CD4-positive, CD25-positive, alpha-beta regulatory T cell (primary cell): ENCODE data around the gene ADAMTS15. TPM values are rescaled to one million over a fixed set of nuclear protein-coding genes. Genes with fewer than 3 reads are reported as not detected.

ENCODE experiments used
- ATAC-seq, 2 donors: fragments of 150-1000 bp; cut with Tn5 transposase; one replicate each; pipeline ENCODE4 v1.10.0; 2021; ENCODE audit warnings: low read depth in 2 of 2, moderate number of reproducible peaks in 2 of 2, moderate library complexity in 1 of 2
- DNase-seq, 3 donors: peaks; one replicate each; pipeline versions ENCODE4 v3.0.0 to v3.0.0-alpha.2; 2012 to 2022; ENCODE audit warnings: mixed read lengths in 1 of 3
- H3K27ac ChIP-seq: one replicate; pipeline ENCODE4 v1.7.0; 2013; ENCODE audit warnings: mild to moderate bottlenecking, low read length; ENCODE audit not compliant: insufficient read depth, poor library complexity, severe bottlenecking
- H3K27me3 ChIP-seq: one replicate; pipeline ENCODE4 v1.7.0; 2013; ENCODE audit warnings: low read length; ENCODE audit not compliant: control insufficient read depth, insufficient read depth
- H3K36me3 ChIP-seq: one replicate; pipeline ENCODE4 v1.7.0; 2013; ENCODE audit warnings: mild to moderate bottlenecking, low read length, moderate library complexity; ENCODE audit not compliant: control insufficient read depth, insufficient read depth
- H3K4me1 ChIP-seq: 2 replicates; pipeline ENCODE4 v1.7.0; 2013; ENCODE audit warnings: mild to moderate bottlenecking, low read length; ENCODE audit not compliant: insufficient read depth, control insufficient read depth, poor library complexity, severe bottlenecking
- H3K4me3 ChIP-seq: one replicate; pipeline ENCODE4 v1.7.0; 2013; ENCODE audit warnings: low read depth, mild to moderate bottlenecking, low read length, moderate library complexity
- H3K9me3 ChIP-seq, 2 experiments: 1 replicate in 1 of 2; 2 replicates in 1 of 2; pipeline ENCODE4 v1.7.0; 2013; ENCODE audit warnings: low read length in 2 of 2, mild to moderate bottlenecking in 1 of 2, moderate library complexity in 1 of 2; ENCODE audit not compliant: control insufficient read depth in 2 of 2
- H3K27ac Mint-ChIP-seq, 3 donors: one replicate each; pipeline ENCODE4 v1.8.0; 2020 to 2022; ENCODE audit warnings: mild to moderate bottlenecking in 3 of 3, mixed read lengths in 3 of 3, moderate library complexity in 2 of 3
- H3K27me3 Mint-ChIP-seq: one replicate; pipeline ENCODE4 v1.8.0; 2022; ENCODE audit warnings: mild to moderate bottlenecking, mixed read lengths
- H3K36me3 Mint-ChIP-seq: one replicate; pipeline ENCODE4 v1.8.0; 2020; ENCODE audit warnings: mixed read lengths
- H3K4me1 Mint-ChIP-seq, 4 donors: one replicate each; pipeline ENCODE4 v1.8.0; 2020 to 2022; ENCODE audit warnings: mixed read lengths in 4 of 4, mild to moderate bottlenecking in 1 of 4
- H3K4me3 Mint-ChIP-seq, 4 donors: one replicate each; pipeline ENCODE4 v1.8.0; 2020 to 2022; ENCODE audit warnings: mild to moderate bottlenecking in 4 of 4, mixed read lengths in 4 of 4, moderate library complexity in 3 of 4
- H3K9me3 Mint-ChIP-seq, 7 donors: one replicate each; pipeline ENCODE4 v1.8.0; 2020 to 2022; ENCODE audit warnings: mixed read lengths in 7 of 7, mild to moderate bottlenecking in 3 of 7, moderate library complexity in 2 of 7
- polyA plus RNA-seq, 4 donors: library from polyadenylated mRNA; unstranded; fragments of 300-500 nt; fragmentation: Illumina TruSeq; gene quantifications; one replicate each; pipeline ENCODE4 v1.2.3, GENCODE V29; 2021
- total RNA-seq: library from RNA; stranded (reverse); gene quantifications from one replicate; pipeline ENCODE4 v1.2.3, GENCODE V29; 2022

Gene ADAMTS15
- total and polyA plus RNA-seq, 5 donors from 2014 or later, result not detected

- no peaks in the 10 kb centered on the region for H3K9me3 Mint-ChIP-seq
- Histone ChIP-seq H3K27ac (no peak overlapping the region), H3K4me3 (no peak overlapping the region), H3K36me3 (no peaks in the 10 kb centered on the region), H3K4me1 (peaks cover 6% of the 10 kb centered on the region), H3K27me3 (peaks cover 3% of the 10 kb centered on the region), H3K9me3 (no peaks in the 10 kb centered on the region)
- H3K4me1 Mint-ChIP-seq, result peaks cover 0 to 16% (median 9%) of the 10 kb centered on the region in 4 donors
- no peak overlapping the region for H3K4me3 Mint-ChIP-seq
- peak overlapping the region in 1 of 3 donors; percentile 37 for H3K27ac Mint-ChIP-seq
- ATAC-seq, result no peak
- H3K36me3 Mint-ChIP-seq, result no peaks in the 10 kb centered on the region
- peaks cover 18% of the 10 kb centered on the region for H3K27me3 Mint-ChIP-seq
- no peak for DNase-seq
These were observed 8.6 kb upstream of the ADAMTS15 start for GRCh38 chr11:130439876-130440275.

- no peak overlapping the region for H3K27ac ChIP-seq
- peaks cover 0 to 16% (median 9%) of the 10 kb centered on the region in 4 donors for H3K4me1 Mint-ChIP-seq
- H3K36me3 ChIP-seq, result no peaks in the 10 kb centered on the region
- H3K36me3 Mint-ChIP-seq, result no peaks in the 10 kb centered on the region
- no peak overlapping the region for H3K27ac Mint-ChIP-seq
- H3K4me3 ChIP-seq, result no peak overlapping the region
- H3K4me3 Mint-ChIP-seq, result no peak overlapping the region
- no peak for ATAC-seq
- no peaks in the 10 kb centered on the region for H3K9me3 Mint-ChIP-seq
- H3K27me3 ChIP-seq, result peaks cover 3% of the 10 kb centered on the region
- H3K4me1 ChIP-seq, result peaks cover 6% of the 10 kb centered on the region
- H3K9me3 ChIP-seq, result no peaks in the 10 kb centered on the region
- DNase-seq, result no peak
- peaks cover 18% of the 10 kb centered on the region for H3K27me3 Mint-ChIP-seq
These were observed 6.7 kb upstream of the ADAMTS15 start for GRCh38 chr11:130441719-130442118.

- ATAC-seq, result no peak
- H3K9me3 Mint-ChIP-seq, result no peaks in the 10 kb centered on the region
These were observed 5.7 kb upstream of the ADAMTS15 start for GRCh38 chr11:130442737-130443136.

GRCh38 chr11:130445788-130446187 is 2.7 kb upstream of the ADAMTS15 start:
- Histone ChIP-seq H3K27me3 (peaks cover 3% of the 10 kb centered on the region), H3K36me3 (no peaks in the 10 kb centered on the region), H3K9me3 (no peaks in the 10 kb centered on the region), H3K4me3 (no peak overlapping the region), H3K4me1 (peaks cover 14% of the 10 kb centered on the region), H3K27ac (no peak overlapping the region)
- Mint-ChIP-seq H3K4me1 (peaks cover 0 to 11% (median 2%) of the 10 kb centered on the region in 4 donors), H3K4me3 (no peak overlapping the region), H3K27me3 (peaks cover 31% of the 10 kb centered on the region), H3K9me3 (no peaks in the 10 kb centered on the region), H3K36me3 (no peaks in the 10 kb centered on the region), H3K27ac (no peak overlapping the region)
- DNase-seq, result no peak
- ATAC-seq, result no peak

More at GRCh38 chr11:130442737-130443136, 5.7 kb upstream of the ADAMTS15 start:
- H3K27ac Mint-ChIP-seq, result peak overlapping the region in 1 of 3 donors; percentile 46
- H3K36me3 ChIP-seq, result no peaks in the 10 kb centered on the region
- H3K27me3 Mint-ChIP-seq, result peaks cover 18% of the 10 kb centered on the region
- no peak for DNase-seq
- H3K4me3 ChIP-seq, result no peak overlapping the region
- H3K36me3 Mint-ChIP-seq, result no peaks in the 10 kb centered on the region
- H3K27me3 ChIP-seq, result peaks cover 3% of the 10 kb centered on the region
- H3K4me1 ChIP-seq, result peaks cover 6% of the 10 kb centered on the region
- H3K9me3 ChIP-seq, result no peaks in the 10 kb centered on the region
- no peak overlapping the region for H3K27ac ChIP-seq
- H3K4me1 Mint-ChIP-seq, result peaks cover 0 to 16% (median 9%) of the 10 kb centered on the region in 4 donors
- no peak overlapping the region for H3K4me3 Mint-ChIP-seq

- peaks cover 42% of the 10 kb centered on the region for H3K27me3 Mint-ChIP-seq
- ATAC-seq (no peak), DNase-seq (no peak)
- no peak overlapping the region for H3K4me3 ChIP-seq
- H3K4me1 Mint-ChIP-seq, result peaks cover 0 to 11% (median 2%) of the 10 kb centered on the region in 4 donors
- no peaks in the 10 kb centered on the region for H3K27me3 ChIP-seq
- no peak overlapping the region for H3K27ac ChIP-seq
- H3K9me3 ChIP-seq, result no peaks in the 10 kb centered on the region
- no peaks in the 10 kb centered on the region for H3K36me3 ChIP-seq
- no peaks in the 10 kb centered on the region for H3K9me3 Mint-ChIP-seq
- H3K27ac Mint-ChIP-seq, result peak overlapping the region in 1 of 3 donors; percentile 14
- H3K36me3 Mint-ChIP-seq, result no peaks in the 10 kb centered on the region
- H3K4me1 ChIP-seq, result peaks cover 14% of the 10 kb centered on the region
- peak overlapping the region in 2 of 4 donors; percentile 29 to 78 for H3K4me3 Mint-ChIP-seq
These were observed 418 bp upstream of the ADAMTS15 start for GRCh38 chr11:130448039-130448415.

GRCh38 chr11:130449310-130449990 is 1.0 kb downstream of the ADAMTS15 start:
- Histone ChIP-seq H3K36me3 (no peaks in the 10 kb centered on the region), H3K27me3 (no peaks in the 10 kb centered on the region), H3K9me3 (no peaks in the 10 kb centered on the region), H3K4me1 (peaks cover 14% of the 10 kb centered on the region), H3K4me3 (no peak overlapping the region), H3K27ac (no peak overlapping the region)
- Mint-ChIP-seq H3K9me3 (no peaks in the 10 kb centered on the region), H3K4me3 (peak overlapping the region in 2 of 4 donors; percentile 65 to 70), H3K36me3 (no peaks in the 10 kb centered on the region), H3K27me3 (peaks cover 48% of the 10 kb centered on the region), H3K4me1 (peaks cover 0 to 11% (median 2%) of the 10 kb centered on the region in 4 donors), H3K27ac (no peak overlapping the region)
- ATAC-seq (no peak), DNase-seq (no peak)

- Mint-ChIP-seq H3K4me3 (peak overlapping the region in 2 of 4 donors; percentile 37 to 65), H3K27ac (no peak overlapping the region), H3K27me3 (peaks cover 46% of the 10 kb centered on the region), H3K4me1 (peaks cover 0 to 11% (median 2%) of the 10 kb centered on the region in 4 donors), H3K9me3 (no peaks in the 10 kb centered on the region), H3K36me3 (no peaks in the 10 kb centered on the region)
- Histone ChIP-seq H3K4me1 (peaks cover 14% of the 10 kb centered on the region), H3K36me3 (no peaks in the 10 kb centered on the region), H3K27me3 (peaks cover 2% of the 10 kb centered on the region), H3K9me3 (no peaks in the 10 kb centered on the region), H3K4me3 (no peak overlapping the region), H3K27ac (no peak overlapping the region)
- ATAC-seq (no peak), DNase-seq (no peak)
These were observed 1.7 kb downstream of the ADAMTS15 start for GRCh38 chr11:130449996-130450769.
